Medulla oblongata (tissue), 1 donor: ENCODE data around the gene CHEK1.
"Not testable (repeated sequence)": the region's sequence is repeated elsewhere in the genome, so short reads cannot be mapped to it uniquely, and the experiment has no call there.

Experiments used
- DNase-seq: peaks from one replicate; pipeline ENCODE4 v3.0.0-alpha.2; 2015; ENCODE audit errors: extremely low spot score

The CHEK1 gene

GRCh38 chr11:125701018-125701610 is 76.2 kb downstream of the CHEK1 start:
- DNase-seq: no peak

DNA sequence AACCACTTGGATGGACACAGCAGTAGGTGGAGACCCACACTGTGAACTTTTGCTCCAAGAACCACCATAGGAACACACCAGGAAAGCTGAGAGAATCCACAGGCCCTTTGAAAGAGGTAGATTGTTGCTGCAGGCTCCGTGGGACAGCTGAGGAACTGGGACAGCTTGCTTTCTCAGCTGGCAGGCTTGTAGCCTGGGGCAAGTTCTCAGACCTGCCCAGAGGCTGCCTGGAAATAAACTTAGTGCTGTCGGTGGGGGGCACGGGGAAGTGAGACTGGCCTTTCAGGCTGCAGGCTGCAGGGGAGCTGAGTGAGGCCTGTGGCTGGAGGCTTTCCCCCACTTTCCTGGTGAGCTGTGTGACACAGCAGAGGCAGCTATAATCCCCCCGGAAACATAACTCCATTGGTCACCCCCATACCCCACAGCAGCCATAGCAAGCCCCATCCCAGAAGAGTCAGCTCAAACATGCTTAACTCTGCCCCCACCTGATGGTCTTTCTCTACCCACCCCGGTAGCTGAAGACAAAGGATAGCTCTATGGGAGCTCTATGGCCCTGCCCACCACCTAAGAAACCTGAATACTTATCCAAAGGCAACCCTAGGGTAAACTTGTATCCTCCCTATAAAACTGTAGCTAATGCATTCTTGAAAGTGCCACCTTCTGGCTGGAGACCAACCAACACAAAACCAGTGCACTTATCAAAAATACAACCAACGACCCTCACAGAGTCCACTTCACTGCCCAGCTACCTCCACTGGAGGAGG is 77.1 kb downstream of the CHEK1 start:
- no peak for DNase-seq

GRCh38 chr11:125704686-125705085 is 79.7 kb downstream of the CHEK1 start:
- DNase-seq: not testable (repeated sequence)

DNA sequence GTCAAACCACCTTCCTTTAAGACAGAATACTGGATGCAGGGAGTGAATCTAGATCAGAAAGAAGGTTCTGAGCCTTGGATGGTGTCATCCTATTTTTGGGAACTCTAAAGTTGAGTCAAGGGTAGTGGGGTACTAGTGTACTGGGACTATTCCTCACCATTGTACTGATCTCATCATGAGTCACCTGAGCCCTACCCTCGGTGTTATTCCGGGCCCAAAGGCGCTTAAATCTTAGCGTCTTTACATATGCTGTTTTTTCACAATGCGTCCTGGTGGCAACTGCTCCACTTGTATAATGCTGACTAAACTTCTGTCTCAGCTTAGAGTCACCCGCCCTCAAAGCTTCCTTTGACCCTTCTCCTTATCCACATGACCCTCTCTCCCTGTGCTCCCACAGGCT is 95.8 kb downstream of the CHEK1 start:
- DNase-seq: no peak

DNA sequence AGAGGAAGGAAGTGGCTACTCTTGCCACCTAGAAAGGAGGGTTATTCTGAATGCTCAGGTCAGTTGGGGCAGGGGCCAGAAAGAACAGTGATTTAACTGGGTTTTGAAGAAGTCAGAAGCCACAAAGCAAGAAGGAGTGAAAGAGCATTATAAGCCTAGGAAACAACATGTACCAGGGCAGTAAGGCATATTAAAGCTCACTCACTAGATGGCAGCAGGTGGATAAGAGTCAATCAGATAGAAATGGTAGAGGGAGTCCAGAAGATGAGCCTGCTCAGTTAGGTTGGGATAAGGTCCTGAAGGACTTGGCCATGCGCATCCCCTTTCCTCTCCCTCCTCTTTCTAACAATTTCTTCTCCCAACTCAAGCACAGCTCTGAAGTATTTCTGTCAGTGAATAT is 99.2 kb downstream of the CHEK1 start:
- DNase-seq: peak; percentile 17
